Activated CD4-positive, alpha-beta T cell treated with anti-CD3 and anti-CD28 coated beads for 4 hours (primary cell): Measurements from ENCODE around the gene DSCAML1.

Experiments used
- DNase-seq, 2 donors: peaks; one replicate each; pipeline ENCODE4 v3.0.0-alpha.2; 2020

DSCAML1 gene

GRCh38 chr11:117572671-117573070 lies 224.3 kb downstream of the DSCAML1 start:
- no peak for DNase-seq

- DNase-seq = no peak
These were observed 224.9 kb downstream of the DSCAML1 start for GRCh38 chr11:117572129-117572528.

DNA sequence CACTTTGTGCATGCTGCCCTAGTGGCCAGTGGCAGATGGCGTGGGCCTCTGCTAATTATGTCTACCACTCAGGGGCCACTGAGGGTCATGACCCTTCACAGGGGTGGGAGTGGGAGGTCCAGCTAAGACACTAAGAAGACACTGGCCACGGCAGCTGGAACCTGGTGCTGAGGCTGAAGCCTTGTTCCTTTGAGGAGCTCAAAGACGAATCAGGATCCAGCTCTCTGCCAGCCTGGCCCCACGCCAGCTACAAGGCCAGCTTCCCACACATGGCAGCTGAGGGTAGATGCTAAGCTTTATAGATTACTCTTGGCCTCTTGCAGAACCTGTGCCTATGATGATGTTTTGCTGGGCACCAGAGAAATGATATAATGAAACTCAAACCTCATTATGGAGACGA lies 226.3 kb downstream of the DSCAML1 start:
- no peak for DNase-seq

GRCh38 chr11:117569911-117570310 lies 227.1 kb downstream of the DSCAML1 start:
- DNase-seq = no peak

- DNase-seq = no peak
These were observed 231.3 kb downstream of the DSCAML1 start for GRCh38 chr11:117565709-117566108.

DNA sequence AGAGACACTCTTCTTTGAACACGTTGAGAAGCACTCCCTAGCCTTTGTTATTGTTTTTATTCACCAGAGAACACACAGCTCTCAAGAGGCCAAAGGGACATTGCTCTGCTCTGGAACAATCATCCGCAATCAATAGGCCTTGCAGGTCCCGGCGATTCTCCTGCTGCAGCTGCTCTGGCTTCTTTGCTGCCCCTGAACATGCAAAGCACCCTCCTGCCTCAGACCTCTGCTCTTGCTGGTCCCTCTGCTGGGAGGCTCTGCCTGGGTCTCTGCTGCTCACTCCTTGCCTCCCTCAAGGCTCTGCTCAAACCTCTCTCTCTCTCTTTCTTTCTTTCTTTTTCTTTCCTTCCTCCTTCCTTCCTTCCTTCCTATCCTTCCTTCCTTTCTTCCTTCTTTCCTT lies 232.7 kb downstream of the DSCAML1 start:
- DNase-seq = no peak

- no peak for DNase-seq
These were observed 233.5 kb downstream of the DSCAML1 start for GRCh38 chr11:117563556-117563955.

DNA sequence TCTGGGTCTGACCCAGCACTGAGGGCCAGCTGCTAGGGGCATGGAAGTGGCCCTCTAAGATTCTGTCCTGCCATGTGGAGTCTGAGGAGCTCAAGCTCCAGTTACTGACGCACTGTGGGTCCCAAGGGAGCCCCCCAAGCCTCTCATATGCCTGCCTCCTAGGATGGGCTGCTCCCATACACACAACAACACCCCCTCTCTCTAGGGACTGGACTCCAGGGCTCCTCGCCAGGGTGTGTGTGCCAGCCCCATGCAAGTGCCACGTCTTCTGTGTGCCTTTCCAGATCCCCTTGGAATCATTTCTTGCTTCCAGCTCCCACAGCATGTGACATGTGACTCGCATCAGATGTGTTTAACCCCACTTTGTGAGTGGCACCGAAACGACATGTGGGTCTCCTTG lies 234.9 kb downstream of the DSCAML1 start:
- no peak for DNase-seq

DNA sequence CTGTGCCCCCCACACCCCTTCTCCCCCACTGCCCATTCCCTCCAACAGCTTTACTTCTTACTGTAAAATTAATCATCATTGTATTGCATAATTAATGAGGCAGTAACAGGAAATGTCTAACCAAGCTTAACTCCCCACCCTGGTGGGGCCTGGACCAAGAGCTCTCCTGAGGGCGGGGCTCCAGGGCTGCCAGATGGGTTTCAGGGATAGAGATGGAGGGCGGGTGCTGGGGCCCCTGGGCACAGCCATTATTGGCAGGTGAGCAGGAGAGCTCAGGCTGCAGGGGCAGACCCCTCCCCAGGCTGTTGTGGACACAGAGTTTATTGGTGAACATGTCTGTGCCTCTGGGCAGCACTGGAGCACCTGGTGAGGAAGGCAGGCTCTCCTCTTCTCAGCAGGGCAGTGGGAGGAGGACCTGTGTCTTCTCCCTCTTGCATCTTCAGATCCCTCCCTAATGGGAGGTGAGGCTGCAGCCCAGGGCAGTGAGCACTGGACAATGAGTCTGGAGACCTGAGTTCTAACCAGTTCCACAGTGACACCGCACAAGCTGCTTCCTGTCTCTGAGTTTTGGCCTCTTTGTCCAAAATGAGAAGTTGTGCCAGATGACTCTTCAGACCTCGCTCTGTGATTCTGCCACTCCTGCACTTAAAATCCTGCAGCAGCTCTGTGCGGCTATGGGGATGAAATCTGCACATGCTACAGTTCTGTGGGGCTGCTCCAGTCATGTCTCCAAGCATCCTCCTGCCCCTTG lies 236.1 kb downstream of the DSCAML1 start:
- DNase-seq = no peak

- DNase-seq = no peak
These were observed 237.3 kb downstream of the DSCAML1 start for GRCh38 chr11:117559698-117560097.

DNA sequence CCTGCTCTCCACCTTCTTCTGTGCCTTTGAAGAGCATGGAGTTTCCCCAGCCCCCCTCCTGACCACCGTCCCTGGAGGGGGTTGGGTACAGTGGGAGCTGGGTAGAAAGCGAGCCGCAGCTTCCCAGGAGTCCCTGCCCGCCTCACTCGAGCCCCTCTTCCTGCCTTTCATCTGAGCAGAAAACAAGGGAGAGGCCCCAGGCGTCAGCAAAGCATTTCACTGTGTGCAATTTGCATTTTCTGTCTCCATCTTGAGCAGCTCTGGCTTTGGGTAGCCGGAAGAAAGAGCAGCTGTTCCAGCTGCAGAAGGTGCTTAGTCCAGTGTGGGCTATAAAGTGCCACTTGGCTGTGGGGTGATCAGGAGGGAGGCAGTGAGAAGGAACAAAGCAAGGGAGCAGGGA lies 239.7 kb downstream of the DSCAML1 start:
- no peak for DNase-seq

DNA sequence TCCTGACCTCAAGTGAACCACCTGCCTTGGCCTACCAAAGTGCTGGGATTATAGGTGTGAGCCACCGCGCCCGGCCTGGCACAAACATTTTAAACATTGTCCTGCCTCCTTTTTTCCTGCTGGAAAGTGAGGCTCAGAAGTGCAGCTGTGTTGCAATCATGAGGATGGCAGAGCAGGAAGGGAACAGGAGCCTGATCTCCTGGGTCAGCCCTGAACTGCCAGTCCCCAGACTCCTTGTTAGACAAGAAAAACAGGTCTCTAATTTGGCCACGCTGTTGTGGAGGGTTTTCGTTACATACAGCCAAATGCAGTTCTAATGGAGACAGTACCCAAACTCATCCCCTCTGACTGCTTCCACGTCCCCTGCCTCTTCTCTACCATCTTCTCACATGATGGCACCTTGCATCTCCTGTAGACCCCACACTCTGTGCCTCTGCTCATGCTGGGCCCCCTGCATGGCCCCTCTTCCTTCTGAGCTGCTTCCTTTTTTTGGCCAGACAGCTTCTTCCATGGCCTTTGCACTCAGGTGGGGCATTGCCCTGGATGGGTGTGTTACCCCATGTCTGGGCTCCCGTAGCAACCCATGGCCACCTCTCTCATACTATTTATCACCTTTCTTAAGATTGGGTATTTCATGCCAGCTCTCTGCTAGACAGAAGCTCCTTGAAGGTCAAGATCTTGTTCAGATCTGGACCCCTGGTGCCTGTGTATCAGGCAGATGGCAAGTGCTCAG lies 242.2 kb downstream of the DSCAML1 start:
- DNase-seq = no peak

GRCh38 chr11:117552626-117553025 lies 244.4 kb downstream of the DSCAML1 start:
- DNase-seq = no peak

- no peak for DNase-seq
These were observed 245.2 kb downstream of the DSCAML1 start for GRCh38 chr11:117551761-117552343.

GRCh38 chr11:117550466-117550865 lies 246.6 kb downstream of the DSCAML1 start:
- DNase-seq = no peak

- no peak for DNase-seq
These were observed 247.6 kb downstream of the DSCAML1 start for GRCh38 chr11:117549417-117549816.

- DNase-seq = no peak
These were observed 248.1 kb downstream of the DSCAML1 start for GRCh38 chr11:117548876-117549275.

- no peak for DNase-seq
These were observed 249.1 kb downstream of the DSCAML1 start for GRCh38 chr11:117547946-117548345.

- no peak for DNase-seq
These were observed 249.7 kb downstream of the DSCAML1 start for GRCh38 chr11:117547195-117547850.

DNA sequence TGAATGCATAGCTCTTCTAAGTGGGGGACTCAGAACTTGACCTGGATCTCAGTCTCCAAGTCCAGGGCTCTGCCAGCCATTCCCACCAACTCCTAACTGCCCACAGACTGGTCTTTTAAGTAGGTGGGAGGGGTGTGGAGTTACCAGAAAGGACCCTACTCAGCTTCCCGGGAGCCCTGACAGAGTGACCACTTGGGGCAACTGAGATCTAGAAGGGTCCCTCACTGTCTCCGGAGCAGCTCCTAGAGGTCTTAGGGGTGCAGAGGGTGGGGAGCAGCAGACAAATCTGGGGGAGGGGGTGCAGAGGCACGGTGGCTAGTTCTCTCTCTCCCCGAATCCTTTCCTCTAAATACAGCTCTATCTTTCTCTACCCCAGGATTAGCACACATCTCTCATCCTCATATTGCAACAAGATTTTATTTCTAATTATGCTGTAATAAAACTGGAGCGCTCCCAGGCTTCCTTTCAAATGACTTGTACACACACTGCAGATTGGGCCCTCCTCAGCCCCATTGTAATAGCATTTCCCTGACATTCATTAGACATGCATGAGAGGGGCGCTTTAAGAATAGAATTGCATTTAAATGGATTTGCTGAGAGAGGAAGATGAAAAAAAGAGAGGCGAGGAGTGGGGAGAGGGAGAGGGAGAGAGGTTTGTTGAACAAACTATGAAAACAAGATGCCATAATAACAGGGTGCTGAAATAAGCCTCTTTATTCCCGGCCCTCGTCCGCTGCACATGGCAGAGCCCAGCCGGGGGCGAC lies 250.4 kb downstream of the DSCAML1 start:
- no peak for DNase-seq

- DNase-seq = no peak
These were observed 251.3 kb downstream of the DSCAML1 start for GRCh38 chr11:117545706-117546105.

DNA sequence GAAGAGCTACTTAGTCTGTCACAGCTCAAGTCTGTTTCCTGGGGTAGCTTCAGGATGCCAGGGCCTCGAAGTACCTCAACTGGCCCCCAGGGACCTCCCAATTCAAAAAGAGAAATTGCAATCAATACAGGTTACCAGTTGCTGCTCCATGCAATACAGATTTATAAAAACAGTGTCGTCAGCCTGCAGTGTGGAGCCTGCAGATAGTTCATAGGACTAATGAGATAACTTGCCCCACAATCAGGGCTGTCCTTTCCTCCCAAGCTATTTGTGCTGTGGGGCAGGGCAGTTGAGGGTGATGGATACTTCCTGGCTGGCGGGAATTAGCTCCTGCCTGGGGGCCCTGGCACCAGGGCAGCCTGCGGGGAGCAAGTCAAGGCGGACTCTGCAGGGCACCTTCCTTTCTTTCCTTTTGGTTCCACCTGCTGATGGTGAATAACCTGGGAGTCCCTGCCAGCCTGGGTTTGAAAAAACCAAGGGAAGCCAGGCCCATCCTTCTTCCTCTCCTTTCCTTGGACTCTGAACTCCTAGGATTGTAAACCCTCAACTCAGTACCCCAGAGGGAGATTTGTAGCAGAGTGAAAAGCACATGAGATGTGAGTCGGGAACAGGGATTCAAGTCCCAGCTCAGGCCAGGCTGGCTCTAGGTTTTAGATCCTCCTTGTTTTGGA lies 252.8 kb downstream of the DSCAML1 start:
- no peak for DNase-seq
